ENCODE results near the gene WNK3. TPM values are rescaled to one million over a fixed set of nuclear protein-coding genes. Genes with fewer than 3 reads are reported as not detected.

WNK3 gene
- polyA plus RNA-seq, 1 of the 3 experiments (the other 2 are of a cell fraction): 0.54 TPM

DNA sequence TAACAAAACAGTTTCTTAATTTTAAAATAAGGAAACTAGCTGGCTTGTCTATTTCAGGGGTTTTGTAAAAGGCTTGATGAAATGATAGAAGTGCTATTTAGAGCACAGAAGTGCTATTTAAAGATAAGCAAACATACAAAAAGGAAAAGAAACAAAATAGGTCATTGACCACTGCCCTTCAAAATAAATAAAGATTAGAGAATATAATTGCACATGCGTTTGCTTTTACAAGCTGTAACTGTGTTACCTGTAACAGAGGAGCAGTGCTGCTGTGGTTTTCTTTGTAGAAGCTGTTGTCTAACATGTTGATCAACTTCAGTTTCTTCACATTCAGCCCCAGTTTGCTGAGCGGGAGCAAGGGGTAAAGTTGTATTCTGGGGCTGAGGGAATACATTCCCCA lies 63.5 kb downstream of the WNK3 start:
- H3K27ac ChIP-seq (ENCODE audit: low read depth in 2 of 2, low read length in 1 of 2): no peak overlapping the region
- H3K9me3 ChIP-seq: no peaks in the 10 kb centered on the region
- H3K4me1 ChIP-seq (ENCODE audit: control insufficient read depth in 1 of 2, insufficient read depth in 2 of 2, low read depth in 1 of 2, low read length in 1 of 2): no peaks in the 10 kb centered on the region
- no peak for TF ChIP-seq POLR2AphosphoS5 (IDR thresholded peaks at IDR 0.05; ENCODE audit: low read depth, low read length)
- TF ChIP-seq EZH2phosphoT487 (IDR thresholded peaks at IDR 0.05; ENCODE audit: borderline replicate concordance, low read depth): no peak
- no peak for TF ChIP-seq CHD2 (IDR thresholded peaks at IDR 0.05; ENCODE audit: low read length, partially characterized antibody)
- TF ChIP-seq, protein P1, sequence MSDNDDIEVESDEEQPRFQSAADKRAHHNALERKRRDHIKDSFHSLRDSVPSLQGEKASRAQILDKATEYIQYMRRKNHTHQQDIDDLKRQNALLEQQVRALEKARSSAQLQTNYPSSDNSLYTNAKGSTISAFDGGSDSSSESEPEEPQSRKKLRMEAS (IDR thresholded peaks at IDR 0.05; ENCODE audit: low read depth): no peak
- TF ChIP-seq EP300 (IDR thresholded peaks at IDR 0.05; ENCODE audit: borderline replicate concordance in 1 of 2, low read depth in 1 of 2, low read length in 1 of 2): no peak
- no peak for TF ChIP-seq NRF1 (IDR thresholded peaks at IDR 0.05; ENCODE audit: low read depth, low read length)
- no peak for TF ChIP-seq FOXJ3 (CRISPR knock-in tag; IDR thresholded peaks at IDR 0.05)
- TF ChIP-seq, protein P2, sequence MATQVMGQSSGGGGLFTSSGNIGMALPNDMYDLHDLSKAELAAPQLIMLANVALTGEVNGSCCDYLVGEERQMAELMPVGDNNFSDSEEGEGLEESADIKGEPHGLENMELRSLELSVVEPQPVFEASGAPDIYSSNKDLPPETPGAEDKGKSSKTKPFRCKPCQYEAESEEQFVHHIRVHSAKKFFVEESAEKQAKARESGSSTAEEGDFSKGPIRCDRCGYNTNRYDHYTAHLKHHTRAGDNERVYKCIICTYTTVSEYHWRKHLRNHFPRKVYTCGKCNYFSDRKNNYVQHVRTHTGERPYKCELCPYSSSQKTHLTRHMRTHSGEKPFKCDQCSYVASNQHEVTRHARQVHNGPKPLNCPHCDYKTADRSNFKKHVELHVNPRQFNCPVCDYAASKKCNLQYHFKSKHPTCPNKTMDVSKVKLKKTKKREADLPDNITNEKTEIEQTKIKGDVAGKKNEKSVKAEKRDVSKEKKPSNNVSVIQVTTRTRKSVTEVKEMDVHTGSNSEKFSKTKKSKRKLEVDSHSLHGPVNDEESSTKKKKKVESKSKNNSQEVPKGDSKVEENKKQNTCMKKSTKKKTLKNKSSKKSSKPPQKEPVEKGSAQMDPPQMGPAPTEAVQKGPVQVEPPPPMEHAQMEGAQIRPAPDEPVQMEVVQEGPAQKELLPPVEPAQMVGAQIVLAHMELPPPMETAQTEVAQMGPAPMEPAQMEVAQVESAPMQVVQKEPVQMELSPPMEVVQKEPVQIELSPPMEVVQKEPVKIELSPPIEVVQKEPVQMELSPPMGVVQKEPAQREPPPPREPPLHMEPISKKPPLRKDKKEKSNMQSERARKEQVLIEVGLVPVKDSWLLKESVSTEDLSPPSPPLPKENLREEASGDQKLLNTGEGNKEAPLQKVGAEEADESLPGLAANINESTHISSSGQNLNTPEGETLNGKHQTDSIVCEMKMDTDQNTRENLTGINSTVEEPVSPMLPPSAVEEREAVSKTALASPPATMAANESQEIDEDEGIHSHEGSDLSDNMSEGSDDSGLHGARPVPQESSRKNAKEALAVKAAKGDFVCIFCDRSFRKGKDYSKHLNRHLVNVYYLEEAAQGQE (IDR thresholded peaks at IDR 0.05; ENCODE audit: low read depth, low read length): no peak
- no peak for TF ChIP-seq SIN3A (IDR thresholded peaks at IDR 0.05; ENCODE audit: borderline replicate concordance, low read depth, low read length)
- no peak overlapping the region for H3K4me2 ChIP-seq
- WGBS (ENCODE audit: low lambda C conversion rate): 44% methylated on average over 2 of the region's 2 CpGs
- no peak overlapping the region for H2AFZ ChIP-seq (ENCODE audit: low read depth)
- no peaks in the 10 kb centered on the region for H3K9me2 ChIP-seq
- H3K79me2 ChIP-seq (ENCODE audit: insufficient read depth): no peaks in the 10 kb centered on the region
- no peak for DNase-seq
- H3K27me3 ChIP-seq (ENCODE audit: insufficient read depth): no peaks in the 10 kb centered on the region; the same call in 1 of the 2 replicates
- H4K20me1 ChIP-seq (ENCODE audit: insufficient read depth): no peaks in the 10 kb centered on the region
- POLR2A ChIA-PET: no interaction called here
- H3K36me3 ChIP-seq (replicated peaks in 1 of 2; ENCODE audit: control insufficient read depth in 1 of 2, insufficient read depth in 2 of 2, low read length in 1 of 2): peaks cover 2 to 3% of the 10 kb centered on the region in 2 experiments
- no peaks in the 10 kb centered on the region for H3F3A ChIP-seq (replicated peaks; ENCODE audit: insufficient read depth)
- no peak overlapping the region for H3K9ac ChIP-seq
- CTCF ChIA-PET: no interaction called here
- no peak overlapping the region for H3K4me3 ChIP-seq (ENCODE audit: low read depth in 2 of 2, low read length in 1 of 2)

DNA sequence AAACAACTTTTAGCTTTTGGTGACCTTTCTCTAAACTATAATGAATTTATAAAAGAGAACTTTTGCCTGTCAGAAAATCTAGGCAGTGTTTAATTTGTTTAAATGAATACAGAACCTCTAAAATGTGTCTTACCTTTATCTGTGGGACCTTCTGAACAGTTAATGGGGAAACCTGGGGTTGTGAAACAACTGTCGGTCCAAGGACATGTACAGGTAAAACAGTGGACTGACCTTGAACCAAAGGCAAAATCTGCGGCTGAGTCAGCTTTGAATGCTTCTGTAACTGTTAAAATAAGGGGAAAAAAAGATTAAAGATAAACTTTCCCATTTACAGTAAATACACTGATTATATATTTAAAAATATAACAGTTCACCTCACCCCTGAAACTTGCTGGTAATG lies 65.1 kb downstream of the WNK3 start:
- WGBS (ENCODE audit: low lambda C conversion rate): 41% methylated on average over 2 of the region's 2 CpGs
- Histone ChIP-seq H3F3A (replicated peaks; ENCODE audit: insufficient read depth) (no peaks in the 10 kb centered on the region), H3K4me1 (ENCODE audit: control insufficient read depth in 1 of 2, insufficient read depth in 2 of 2, low read depth in 1 of 2, low read length in 1 of 2) (no peaks in the 10 kb centered on the region), H3K4me2 (no peak overlapping the region), H3K36me3 (replicated peaks in 1 of 2; ENCODE audit: control insufficient read depth in 1 of 2, insufficient read depth in 2 of 2, low read length in 1 of 2) (peaks cover 0 to 2% of the 10 kb centered on the region in 2 experiments), H3K27me3 (ENCODE audit: insufficient read depth) (no peaks in the 10 kb centered on the region; the same call in 1 of the 2 replicates), H3K27ac (ENCODE audit: low read depth in 2 of 2, low read length in 1 of 2) (no peak overlapping the region), H3K4me3 (ENCODE audit: low read depth in 2 of 2, low read length in 1 of 2) (no peak overlapping the region), H3K79me2 (ENCODE audit: insufficient read depth) (no peaks in the 10 kb centered on the region), H3K9me2 (no peaks in the 10 kb centered on the region), H4K20me1 (ENCODE audit: insufficient read depth) (no peaks in the 10 kb centered on the region), H2AFZ (ENCODE audit: low read depth) (no peak overlapping the region), H3K9ac (no peak overlapping the region), H3K9me3 (no peaks in the 10 kb centered on the region)
- CTCF ChIA-PET: no interaction called here
- POLR2A ChIA-PET: no interaction called here
- DNase-seq: no peak
- TF ChIP-seq SMC3 (IDR thresholded peaks at IDR 0.05; ENCODE audit: low read depth, low read length) (no peak), TCF12 (IDR thresholded peaks at IDR 0.05) (no peak), CHD2 (IDR thresholded peaks at IDR 0.05; ENCODE audit: low read length, partially characterized antibody) (no peak), YY1 (IDR thresholded peaks at IDR 0.05; ENCODE audit: low read depth) (no peak), RFX5 (IDR thresholded peaks at IDR 0.05; ENCODE audit: low read length) (no peak), RCOR1 (IDR thresholded peaks at IDR 0.05; ENCODE audit: low read length) (no peak), JUND (IDR thresholded peaks at IDR 0.05) (no peak), EZH2phosphoT487 (IDR thresholded peaks at IDR 0.05; ENCODE audit: borderline replicate concordance, low read depth) (no peak), NRF1 (IDR thresholded peaks at IDR 0.05; ENCODE audit: low read depth, low read length) (no peak)
- TF ChIP-seq, protein P3, sequence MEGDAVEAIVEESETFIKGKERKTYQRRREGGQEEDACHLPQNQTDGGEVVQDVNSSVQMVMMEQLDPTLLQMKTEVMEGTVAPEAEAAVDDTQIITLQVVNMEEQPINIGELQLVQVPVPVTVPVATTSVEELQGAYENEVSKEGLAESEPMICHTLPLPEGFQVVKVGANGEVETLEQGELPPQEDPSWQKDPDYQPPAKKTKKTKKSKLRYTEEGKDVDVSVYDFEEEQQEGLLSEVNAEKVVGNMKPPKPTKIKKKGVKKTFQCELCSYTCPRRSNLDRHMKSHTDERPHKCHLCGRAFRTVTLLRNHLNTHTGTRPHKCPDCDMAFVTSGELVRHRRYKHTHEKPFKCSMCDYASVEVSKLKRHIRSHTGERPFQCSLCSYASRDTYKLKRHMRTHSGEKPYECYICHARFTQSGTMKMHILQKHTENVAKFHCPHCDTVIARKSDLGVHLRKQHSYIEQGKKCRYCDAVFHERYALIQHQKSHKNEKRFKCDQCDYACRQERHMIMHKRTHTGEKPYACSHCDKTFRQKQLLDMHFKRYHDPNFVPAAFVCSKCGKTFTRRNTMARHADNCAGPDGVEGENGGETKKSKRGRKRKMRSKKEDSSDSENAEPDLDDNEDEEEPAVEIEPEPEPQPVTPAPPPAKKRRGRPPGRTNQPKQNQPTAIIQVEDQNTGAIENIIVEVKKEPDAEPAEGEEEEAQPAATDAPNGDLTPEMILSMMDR (IDR thresholded peaks at IDR 0.05): no peak
- TF ChIP-seq, protein P2 (IDR thresholded peaks at IDR 0.05; ENCODE audit: low read depth, low read length): no peak
- TF ChIP-seq, protein P4, sequence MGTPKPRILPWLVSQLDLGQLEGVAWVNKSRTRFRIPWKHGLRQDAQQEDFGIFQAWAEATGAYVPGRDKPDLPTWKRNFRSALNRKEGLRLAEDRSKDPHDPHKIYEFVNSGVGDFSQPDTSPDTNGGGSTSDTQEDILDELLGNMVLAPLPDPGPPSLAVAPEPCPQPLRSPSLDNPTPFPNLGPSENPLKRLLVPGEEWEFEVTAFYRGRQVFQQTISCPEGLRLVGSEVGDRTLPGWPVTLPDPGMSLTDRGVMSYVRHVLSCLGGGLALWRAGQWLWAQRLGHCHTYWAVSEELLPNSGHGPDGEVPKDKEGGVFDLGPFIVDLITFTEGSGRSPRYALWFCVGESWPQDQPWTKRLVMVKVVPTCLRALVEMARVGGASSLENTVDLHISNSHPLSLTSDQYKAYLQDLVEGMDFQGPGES (IDR thresholded peaks at IDR 0.05; ENCODE audit: low read depth, low read length): no peak
